NAMALWA (cell line): ENCODE measurements around the gene INPP5E.

ENCODE experiments used
- DNase-seq: peaks from one replicate; pipeline ENCODE4 v3.0.0-alpha.2; 2015; ENCODE audit warnings: low spot score

Gene INPP5E

GRCh38 chr9:136447173-136447778, 7.6 kb upstream of the INPP5E start:
- DNase-seq, result no peak

GRCh38 chr9:136445799-136446198, 6.2 kb upstream of the INPP5E start:
- no peak for DNase-seq

- DNase-seq, result no peak
These were observed 4.5 kb upstream of the INPP5E start for GRCh38 chr9:136444102-136444501.

- DNase-seq, result no peak
These were observed 4.0 kb upstream of the INPP5E start for GRCh38 chr9:136443687-136444086.

GRCh38 chr9:136443087-136443486, 3.4 kb upstream of the INPP5E start:
- no peak for DNase-seq

- DNase-seq, result no peak
These were observed 2.6 kb upstream of the INPP5E start for GRCh38 chr9:136442265-136442664.

- DNase-seq, result no peak
These were observed 2.1 kb upstream of the INPP5E start for GRCh38 chr9:136441681-136442245.

- no peak for DNase-seq
These were observed 1.6 kb upstream of the INPP5E start for GRCh38 chr9:136441191-136441680.

GRCh38 chr9:136438548-136439480, 831 bp downstream of the INPP5E start:
- peak; percentile 59 for DNase-seq

GRCh38 chr9:136437839-136438547, 1.7 kb downstream of the INPP5E start:
- DNase-seq, result no peak

GRCh38 chr9:136437430-136437829, 2.2 kb downstream of the INPP5E start:
- DNase-seq, result no peak

- DNase-seq, result no peak
These were observed 3.5 kb downstream of the INPP5E start for GRCh38 chr9:136436055-136436634.

GRCh38 chr9:136434580-136435169, 5.0 kb downstream of the INPP5E start:
- no peak for DNase-seq

GRCh38 chr9:136433849-136434579, 5.6 kb downstream of the INPP5E start:
- DNase-seq, result no peak

- no peak for DNase-seq
These were observed 6.5 kb downstream of the INPP5E start for GRCh38 chr9:136433043-136433715.

GRCh38 chr9:136432591-136432990, 7.1 kb downstream of the INPP5E start:
- DNase-seq, result no peak

- no peak for DNase-seq
These were observed 7.8 kb downstream of the INPP5E start for GRCh38 chr9:136431782-136432350.

GRCh38 chr9:136430588-136431234, 8.9 kb downstream of the INPP5E start:
- DNase-seq, result no peak
